ENCODE measurements around the gene SHMT2.

The SHMT2 gene

GRCh38 chr12:57199191-57199590 is 30.3 kb upstream of the SHMT2 start:
- no peak for TF ChIP-seq CTCF (IDR thresholded peaks at IDR 0.05; ENCODE audit: low read depth, low read length)
- Histone ChIP-seq H3K4me3 (ENCODE audit: low read depth, low read length) (no peak overlapping the region), H3K36me3 (peaks cover 7% of the 10 kb centered on the region), H3K9me3 (ENCODE audit: severe bottlenecking) (no peaks in the 10 kb centered on the region), H3K27ac (no peak overlapping the region), H3K27me3 (ENCODE audit: insufficient read depth, low read depth, severe bottlenecking) (no peaks in the 10 kb centered on the region)
- DNase-seq, result no peak

GRCh38 chr12:57200497-57200896 is 29.0 kb upstream of the SHMT2 start:
- TF ChIP-seq CTCF (IDR thresholded peaks at IDR 0.05; ENCODE audit: low read depth, low read length), result no peak
- Histone ChIP-seq H3K4me3 (ENCODE audit: low read depth, low read length) (no peak overlapping the region), H3K27ac (no peak overlapping the region), H3K9me3 (ENCODE audit: severe bottlenecking) (no peaks in the 10 kb centered on the region), H3K36me3 (peaks cover 7% of the 10 kb centered on the region), H3K27me3 (ENCODE audit: insufficient read depth, low read depth, severe bottlenecking) (no peaks in the 10 kb centered on the region)
- DNase-seq, result no peak

- Histone ChIP-seq H3K9me3 (ENCODE audit: severe bottlenecking) (no peaks in the 10 kb centered on the region), H3K36me3 (peaks cover 4% of the 10 kb centered on the region), H3K4me3 (ENCODE audit: low read depth, low read length) (no peak overlapping the region), H3K27ac (no peak overlapping the region), H3K27me3 (ENCODE audit: insufficient read depth, low read depth, severe bottlenecking) (no peaks in the 10 kb centered on the region)
- DNase-seq, result no peak
- TF ChIP-seq CTCF (IDR thresholded peaks at IDR 0.05; ENCODE audit: low read depth, low read length), result no peak
Observed at GRCh38 chr12:57201219-57201618, 28.3 kb upstream of the SHMT2 start.

- Histone ChIP-seq H3K4me3 (ENCODE audit: low read depth, low read length) (no peak overlapping the region), H3K27ac (no peak overlapping the region), H3K36me3 (peaks cover 3% of the 10 kb centered on the region), H3K9me3 (ENCODE audit: severe bottlenecking) (no peaks in the 10 kb centered on the region), H3K27me3 (ENCODE audit: insufficient read depth, low read depth, severe bottlenecking) (no peaks in the 10 kb centered on the region)
- DNase-seq, result no peak
- TF ChIP-seq CTCF (IDR thresholded peaks at IDR 0.05; ENCODE audit: low read depth, low read length), result no peak
Observed at GRCh38 chr12:57201631-57202030, 27.9 kb upstream of the SHMT2 start.

GRCh38 chr12:57202321-57202720 is 27.2 kb upstream of the SHMT2 start:
- H3K27me3 ChIP-seq (ENCODE audit: insufficient read depth, low read depth, severe bottlenecking), result no peaks in the 10 kb centered on the region
- H3K36me3 ChIP-seq, result peaks cover 3% of the 10 kb centered on the region
- no peak overlapping the region for H3K27ac ChIP-seq
- no peak for TF ChIP-seq CTCF (IDR thresholded peaks at IDR 0.05; ENCODE audit: low read depth, low read length)
- no peak overlapping the region for H3K4me3 ChIP-seq (ENCODE audit: low read depth, low read length)
- H3K9me3 ChIP-seq (ENCODE audit: severe bottlenecking), result no peaks in the 10 kb centered on the region
- no peak for DNase-seq

GRCh38 chr12:57203201-57203600 is 26.3 kb upstream of the SHMT2 start:
- DNase-seq, result no peak
- H3K36me3 ChIP-seq, result peaks cover 3% of the 10 kb centered on the region
- TF ChIP-seq CTCF (IDR thresholded peaks at IDR 0.05; ENCODE audit: low read depth, low read length), result no peak
- no peak overlapping the region for H3K27ac ChIP-seq
- H3K9me3 ChIP-seq (ENCODE audit: severe bottlenecking), result no peaks in the 10 kb centered on the region
- no peak overlapping the region for H3K4me3 ChIP-seq (ENCODE audit: low read depth, low read length)
- no peaks in the 10 kb centered on the region for H3K27me3 ChIP-seq (ENCODE audit: insufficient read depth, low read depth, severe bottlenecking)
